HG02798 (cell line): Measurements from ENCODE around the gene PIK3R5.

ENCODE experiments used
- ATAC-seq: cut with Tn5 transposase; IDR thresholded peaks from one replicate; pipeline ENCODE4 v1.9.1; 2021; ENCODE audit warnings: mild to moderate bottlenecking; ENCODE audit not compliant: unreplicated experiment, poor library complexity

Gene PIK3R5

DNA sequence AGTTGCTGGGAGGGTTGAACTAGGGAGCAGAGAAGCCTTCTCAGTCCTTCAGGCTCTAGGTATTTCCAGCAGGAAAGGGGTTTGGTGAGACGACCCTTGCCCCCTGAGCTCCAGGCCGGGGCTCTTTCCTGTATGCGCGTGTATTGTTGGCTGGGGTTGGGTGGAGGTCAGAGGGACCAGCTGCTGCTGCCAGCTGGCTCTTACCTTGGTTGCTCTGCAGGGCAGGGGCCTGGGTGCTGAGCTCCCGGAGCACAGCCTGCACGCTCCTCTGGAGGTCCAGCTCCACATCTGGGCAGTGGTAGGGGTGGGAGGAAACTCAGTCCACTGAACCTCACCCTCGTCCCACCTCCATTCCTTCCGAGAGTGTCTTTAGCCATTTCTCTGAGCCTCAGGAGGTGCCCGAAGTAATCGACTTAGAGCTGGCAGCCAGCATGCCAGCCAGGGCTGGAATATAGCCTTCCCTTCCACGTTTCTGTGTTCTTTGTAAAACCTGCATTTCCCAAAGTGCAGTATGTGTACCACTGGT lies 126.0 kb downstream of the PIK3R5 start:
- no peak for ATAC-seq

DNA sequence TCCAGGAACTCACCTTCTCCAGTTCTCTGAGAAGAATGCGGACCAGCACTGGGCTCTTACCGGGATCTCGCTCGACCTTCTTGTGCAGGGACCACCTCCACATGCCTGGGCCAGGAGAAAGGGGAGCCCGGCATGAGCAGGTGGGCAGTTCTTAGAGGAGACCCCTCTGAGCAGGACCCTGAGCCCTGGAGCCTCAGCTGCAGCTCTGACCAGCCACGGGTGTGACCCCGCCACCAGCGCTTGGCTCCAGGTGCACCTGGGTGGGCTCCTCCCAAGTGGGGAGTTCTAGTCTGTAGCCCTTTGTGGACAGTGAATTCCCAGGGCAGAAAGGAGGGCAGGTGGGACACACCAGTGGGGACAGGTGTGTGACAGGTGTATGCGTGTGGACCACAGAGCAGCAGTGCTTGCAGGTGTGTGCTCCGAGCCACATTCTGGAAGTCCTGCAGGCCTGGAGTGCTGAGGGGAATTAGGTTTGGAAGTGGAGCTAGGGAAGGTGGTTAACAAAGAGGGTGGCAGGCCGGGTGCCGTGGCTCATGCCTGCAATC lies 126.9 kb downstream of the PIK3R5 start:
- no peak for ATAC-seq

DNA sequence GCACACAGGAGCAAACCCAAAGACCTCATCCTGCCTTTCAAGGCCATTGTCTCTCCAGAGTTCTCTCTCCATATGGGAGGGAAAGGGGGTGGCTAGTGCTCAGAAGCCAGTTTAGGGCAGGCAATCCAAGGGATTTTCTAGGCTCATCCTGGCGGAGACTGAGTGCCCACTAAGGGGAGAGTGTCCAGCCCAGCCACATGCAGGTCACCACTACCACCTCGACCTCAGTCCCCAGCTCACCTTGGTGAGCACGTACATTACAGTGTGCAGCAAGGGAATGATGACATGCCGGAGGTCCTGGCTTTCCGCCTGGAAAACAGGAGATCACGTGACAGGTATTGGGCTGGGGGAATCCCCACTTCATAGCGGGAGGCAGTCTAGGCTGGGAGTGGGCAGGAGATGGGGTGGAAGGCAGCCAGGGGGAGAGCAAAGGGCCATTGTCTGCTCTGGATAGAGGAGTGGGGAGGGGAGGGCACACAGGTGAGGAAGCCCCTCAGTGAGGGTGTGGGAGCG lies 127.9 kb downstream of the PIK3R5 start:
- no peak for ATAC-seq

DNA sequence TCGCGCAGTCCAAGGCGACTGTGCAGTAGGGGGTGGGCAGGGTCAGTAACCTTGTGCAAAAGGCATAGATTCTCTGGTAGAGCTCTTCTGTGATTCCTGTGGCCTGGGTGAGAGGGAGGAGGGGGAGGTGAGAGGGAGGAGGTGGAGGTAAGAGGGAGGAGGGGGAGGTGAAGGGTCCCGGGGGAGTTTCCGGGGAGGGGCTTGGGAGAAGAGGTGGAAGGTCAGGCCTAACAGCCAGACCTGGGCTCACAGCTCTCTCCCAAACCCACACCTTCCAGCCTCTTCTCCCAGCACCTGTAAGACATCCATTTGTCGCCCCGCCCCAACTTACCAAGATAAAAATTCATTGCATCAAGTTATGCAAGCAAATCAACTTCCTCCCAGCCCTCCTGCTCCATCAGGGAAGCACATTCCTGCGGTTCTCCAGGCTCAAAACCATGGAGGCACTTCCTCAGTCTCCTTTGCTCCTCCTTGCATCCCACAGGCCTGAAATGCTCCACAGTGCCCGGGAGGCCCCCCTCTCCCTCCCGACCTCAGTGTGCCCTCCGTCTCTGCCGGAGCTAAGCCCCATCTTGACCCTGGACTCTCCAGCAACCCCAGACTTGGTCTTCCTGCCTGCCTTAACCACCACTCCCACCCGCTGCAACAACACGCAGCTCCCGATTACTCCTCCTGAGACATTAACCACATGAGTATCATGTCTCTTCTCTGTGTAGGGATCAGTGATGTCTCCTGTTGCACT lies 128.5 kb downstream of the PIK3R5 start:
- no peak for ATAC-seq

DNA sequence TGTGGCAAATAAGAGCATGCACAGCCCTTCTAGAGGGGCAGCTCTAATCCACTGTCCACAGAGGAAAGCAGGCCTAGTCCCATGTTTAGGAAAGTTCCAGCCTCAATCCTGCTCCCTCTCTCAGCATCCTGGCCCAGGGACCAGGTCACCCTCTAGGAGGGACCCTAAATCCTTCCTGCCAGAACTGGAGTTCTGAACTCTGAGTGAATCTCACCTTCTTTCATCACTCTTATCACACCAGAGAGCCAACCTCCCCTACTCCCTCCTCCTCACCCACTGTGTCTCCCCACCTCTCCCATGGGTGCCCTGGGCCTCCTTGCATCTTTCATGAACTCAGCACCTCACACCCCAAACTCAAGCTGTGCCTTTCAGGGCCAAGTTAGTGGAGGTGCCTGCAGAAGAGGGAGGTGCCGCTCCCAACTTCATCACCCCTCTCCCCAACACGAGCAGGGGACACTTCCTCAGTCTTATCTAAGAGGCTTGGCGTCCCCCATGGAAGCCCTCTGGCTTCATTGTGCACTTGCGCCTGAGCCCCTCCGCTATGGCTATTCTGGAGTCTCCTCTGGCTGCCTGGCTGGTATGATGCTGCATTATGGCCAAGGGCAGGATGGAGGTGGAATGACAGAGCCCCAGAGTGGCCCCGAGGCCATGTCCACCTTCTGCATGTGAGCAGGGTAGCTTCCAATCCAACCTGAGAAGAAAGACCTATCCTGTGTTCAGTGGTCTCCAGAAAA lies 129.7 kb downstream of the PIK3R5 start:
- ATAC-seq, result no peak

DNA sequence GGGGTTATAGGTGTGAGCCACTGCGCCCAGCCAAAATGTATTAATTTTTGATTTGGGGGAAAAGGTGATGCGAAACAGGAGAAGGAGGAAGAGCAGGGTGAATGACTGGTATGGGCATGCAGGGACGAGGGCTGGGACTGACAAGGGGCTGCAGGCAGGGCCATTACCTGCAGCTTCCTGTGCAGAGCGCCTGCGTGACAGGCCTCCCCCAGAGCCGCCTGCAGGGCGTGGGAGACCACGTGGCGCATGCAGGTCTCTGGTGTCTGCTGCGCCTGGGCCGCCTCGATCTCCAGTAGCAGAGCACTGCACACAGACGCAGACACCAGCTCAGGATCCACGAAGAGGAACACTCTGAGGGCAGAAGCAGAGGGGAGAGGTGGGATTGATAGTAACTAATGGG lies 130.4 kb downstream of the PIK3R5 start:
- no peak for ATAC-seq

DNA sequence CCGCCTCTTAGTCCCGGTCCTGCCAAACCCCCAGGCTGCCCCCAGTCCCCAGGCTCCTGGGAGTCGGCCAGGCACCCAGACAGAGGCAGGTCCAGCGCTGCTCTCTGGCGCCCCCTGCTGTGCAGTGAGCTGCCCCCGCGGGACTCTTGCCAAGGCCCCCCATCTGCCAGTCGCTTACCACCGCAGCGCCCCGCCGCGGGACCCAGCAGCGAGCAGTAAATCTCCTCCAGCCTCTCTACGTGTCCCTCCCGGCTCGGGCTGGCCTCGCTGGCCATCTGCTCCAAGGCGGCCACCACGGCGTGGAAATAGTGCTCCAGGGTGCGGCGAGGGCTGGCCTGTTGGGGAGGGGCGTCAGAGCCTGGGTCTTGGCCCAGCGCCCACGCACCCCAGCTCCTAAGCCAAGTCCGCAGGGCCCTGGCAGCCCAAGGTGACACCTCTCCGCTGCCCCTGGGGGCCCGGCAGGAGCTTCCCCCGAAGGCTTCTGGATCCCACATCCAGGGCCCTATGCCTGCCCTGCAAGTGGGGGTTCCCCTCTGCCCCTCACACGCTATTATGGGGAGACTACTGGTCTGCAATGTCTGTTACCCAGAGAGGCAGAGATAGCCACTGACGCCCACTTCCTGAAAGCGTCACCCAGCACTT lies 132.7 kb downstream of the PIK3R5 start:
- ATAC-seq, result no peak

DNA sequence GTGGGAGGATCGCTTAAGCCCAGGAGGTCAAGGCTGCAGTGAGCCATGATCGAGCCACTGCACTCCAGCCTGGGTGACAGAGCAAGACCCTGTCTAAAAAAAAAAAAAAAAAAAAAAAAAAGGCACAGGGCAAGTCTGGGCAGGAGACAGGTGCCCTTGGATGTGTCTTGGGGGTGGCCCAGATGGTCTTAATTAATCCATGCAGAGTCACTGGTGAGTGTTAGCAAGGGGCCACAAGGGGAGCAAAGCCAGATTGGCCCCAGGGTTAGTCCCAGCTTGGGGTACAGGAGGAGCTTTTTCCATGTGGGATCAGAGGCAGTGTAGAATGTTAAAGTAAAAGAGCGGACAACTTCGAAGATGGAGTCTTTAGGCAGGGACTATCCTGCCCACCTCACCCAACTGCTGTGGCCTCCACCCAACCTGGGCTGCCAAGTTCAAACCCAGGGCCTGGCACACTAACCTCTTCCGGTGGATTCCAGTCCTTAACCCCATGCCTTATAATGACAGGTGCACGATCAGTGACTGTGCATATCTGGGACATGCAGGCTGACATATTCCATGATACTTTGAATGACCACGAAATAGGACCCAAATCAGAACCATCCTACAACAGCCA lies 134.2 kb downstream of the PIK3R5 start:
- no peak for ATAC-seq

DNA sequence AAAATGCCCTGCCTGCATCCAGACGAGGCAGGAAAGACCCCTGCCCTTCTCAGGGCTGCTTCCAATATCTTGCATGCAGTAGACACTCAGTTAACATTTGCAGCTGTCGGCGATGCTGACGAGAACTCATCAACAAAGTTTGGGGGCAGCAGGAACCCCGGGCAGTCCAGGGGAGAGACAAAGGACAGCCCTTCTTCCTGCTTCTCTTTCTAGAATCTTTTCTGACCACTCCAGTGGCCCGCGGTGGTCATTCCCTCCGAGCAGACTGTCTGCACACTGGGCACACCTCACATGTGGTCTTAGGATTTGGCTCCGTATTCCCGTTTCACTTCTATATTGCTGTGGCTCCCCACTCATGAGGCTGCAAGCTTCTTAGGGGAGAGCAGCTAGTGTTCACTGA lies 135.4 kb downstream of the PIK3R5 start:
- ATAC-seq, result no peak

DNA sequence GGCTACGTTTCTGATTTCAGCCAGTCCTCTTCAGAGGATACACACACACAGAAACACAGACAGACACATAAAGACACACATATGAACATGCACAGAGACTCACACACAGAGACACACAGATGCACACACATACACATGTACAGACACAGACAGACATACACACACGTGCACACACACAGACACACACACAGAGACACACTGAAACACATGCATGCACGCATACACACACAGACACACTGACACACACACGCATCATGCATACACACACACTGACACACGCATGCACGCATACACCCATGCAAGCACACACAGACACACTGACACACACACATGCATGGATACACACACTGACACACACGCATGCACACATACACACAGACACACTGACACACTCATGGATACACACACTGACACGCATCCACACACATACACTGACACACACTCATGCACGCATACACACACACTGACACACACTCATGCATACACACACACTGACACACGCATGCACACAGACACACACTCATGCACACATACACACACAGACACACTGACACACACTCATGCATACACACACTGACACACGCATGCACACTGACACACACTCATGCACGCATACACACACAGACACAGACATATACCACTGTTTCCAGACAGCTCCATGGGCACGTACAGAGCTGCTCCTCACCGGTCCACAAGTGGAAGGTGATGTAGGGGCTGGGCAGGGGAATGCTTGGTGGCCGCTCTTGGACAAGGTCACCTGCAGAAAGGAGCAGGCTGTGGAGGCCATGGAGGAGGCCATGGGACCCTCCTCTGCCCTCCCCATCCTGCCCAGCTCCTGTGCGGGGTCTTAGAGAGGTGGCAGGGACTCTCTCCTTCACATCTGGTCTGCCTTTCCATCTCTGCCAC lies 136.2 kb downstream of the PIK3R5 start:
- no peak for ATAC-seq
